PFSK-1 (cell line): ENCODE data around the gene SIX3.

Experiments used
- FOXP2 ChIP-seq: optimal IDR thresholded peaks from 2 replicates; pipeline ENCODE3; 2011; ENCODE audit warnings: borderline replicate concordance, control low read depth, inconsistent platforms; ENCODE audit not compliant: insufficient read depth; ENCODE audit errors: extremely low read length, extremely low read depth
- POLR2AphosphoS5 ChIP-seq: IDR thresholded peaks from 2 replicates; pipeline ENCODE4 v1.6.1; 2012; ENCODE audit warnings: low read depth, mild to moderate bottlenecking, control low read depth, low read length, moderate library complexity
- SIN3A ChIP-seq: IDR thresholded peaks from 2 replicates; pipeline ENCODE4 v1.6.1; 2012; ENCODE audit warnings: mild to moderate bottlenecking, low read length, moderate library complexity, borderline replicate concordance; ENCODE audit not compliant: insufficient read depth
- TAF1 ChIP-seq: IDR thresholded peaks from 2 replicates; pipeline ENCODE4 v1.6.1; 2012; ENCODE audit warnings: low read length, control low read depth, borderline replicate concordance; ENCODE audit not compliant: insufficient read depth
- TF ChIP-seq, protein P1 (sequence below), 2 experiments: IDR thresholded peaks; 2 replicates each; pipeline versions ENCODE4 v1.6.1 to v1.8.0; 2011 to 2012; ENCODE audit warnings: low read depth in 2 of 2, low read length in 2 of 2, control low read depth in 1 of 2, inconsistent platforms in 1 of 2, mild to moderate bottlenecking in 1 of 2, moderate library complexity in 1 of 2; ENCODE audit not compliant: insufficient read depth in 1 of 2

The SIX3 gene

DNA sequence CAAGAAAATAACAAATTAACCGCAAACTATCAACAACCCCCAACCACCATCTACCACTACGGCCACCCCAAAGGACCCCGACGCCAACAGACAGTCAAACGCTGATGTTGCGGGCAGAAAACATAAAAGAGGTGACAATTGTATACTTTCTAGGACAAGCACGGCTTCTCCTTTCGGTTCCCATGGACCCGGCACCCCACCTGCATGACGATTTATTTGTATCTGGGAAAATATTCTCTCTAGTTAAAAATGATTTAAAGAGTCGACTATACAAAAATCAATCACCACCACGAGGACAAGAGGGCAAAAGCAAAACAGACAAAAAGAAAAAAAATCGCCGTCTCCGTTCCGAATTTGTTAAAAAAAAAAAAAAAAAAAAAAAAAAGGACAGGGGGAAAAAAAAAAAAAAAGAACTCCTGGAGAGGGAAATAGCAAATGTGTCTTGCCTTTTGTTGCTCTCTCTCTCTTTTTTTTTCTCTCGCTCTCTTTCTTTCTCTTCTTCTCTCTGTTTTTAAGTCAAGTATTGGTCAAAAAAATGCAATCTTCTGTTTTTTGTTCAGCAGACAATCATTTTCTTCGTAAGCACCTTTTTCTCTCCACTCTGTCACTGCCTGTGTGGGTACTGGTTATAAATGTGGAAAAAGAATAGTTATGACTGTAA, 3.6 kb downstream of the SIX3 start:
- TF ChIP-seq POLR2AphosphoS5 (no peak), FOXP2 (no peak), TAF1 (no peak), SIN3A (no peak)
- TF ChIP-seq, protein P1, sequence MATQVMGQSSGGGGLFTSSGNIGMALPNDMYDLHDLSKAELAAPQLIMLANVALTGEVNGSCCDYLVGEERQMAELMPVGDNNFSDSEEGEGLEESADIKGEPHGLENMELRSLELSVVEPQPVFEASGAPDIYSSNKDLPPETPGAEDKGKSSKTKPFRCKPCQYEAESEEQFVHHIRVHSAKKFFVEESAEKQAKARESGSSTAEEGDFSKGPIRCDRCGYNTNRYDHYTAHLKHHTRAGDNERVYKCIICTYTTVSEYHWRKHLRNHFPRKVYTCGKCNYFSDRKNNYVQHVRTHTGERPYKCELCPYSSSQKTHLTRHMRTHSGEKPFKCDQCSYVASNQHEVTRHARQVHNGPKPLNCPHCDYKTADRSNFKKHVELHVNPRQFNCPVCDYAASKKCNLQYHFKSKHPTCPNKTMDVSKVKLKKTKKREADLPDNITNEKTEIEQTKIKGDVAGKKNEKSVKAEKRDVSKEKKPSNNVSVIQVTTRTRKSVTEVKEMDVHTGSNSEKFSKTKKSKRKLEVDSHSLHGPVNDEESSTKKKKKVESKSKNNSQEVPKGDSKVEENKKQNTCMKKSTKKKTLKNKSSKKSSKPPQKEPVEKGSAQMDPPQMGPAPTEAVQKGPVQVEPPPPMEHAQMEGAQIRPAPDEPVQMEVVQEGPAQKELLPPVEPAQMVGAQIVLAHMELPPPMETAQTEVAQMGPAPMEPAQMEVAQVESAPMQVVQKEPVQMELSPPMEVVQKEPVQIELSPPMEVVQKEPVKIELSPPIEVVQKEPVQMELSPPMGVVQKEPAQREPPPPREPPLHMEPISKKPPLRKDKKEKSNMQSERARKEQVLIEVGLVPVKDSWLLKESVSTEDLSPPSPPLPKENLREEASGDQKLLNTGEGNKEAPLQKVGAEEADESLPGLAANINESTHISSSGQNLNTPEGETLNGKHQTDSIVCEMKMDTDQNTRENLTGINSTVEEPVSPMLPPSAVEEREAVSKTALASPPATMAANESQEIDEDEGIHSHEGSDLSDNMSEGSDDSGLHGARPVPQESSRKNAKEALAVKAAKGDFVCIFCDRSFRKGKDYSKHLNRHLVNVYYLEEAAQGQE (IDR thresholded peaks at IDR 0.05; ENCODE audit: insufficient read depth in 1 of 2, low read depth in 2 of 2, low read length in 2 of 2): no peak

DNA sequence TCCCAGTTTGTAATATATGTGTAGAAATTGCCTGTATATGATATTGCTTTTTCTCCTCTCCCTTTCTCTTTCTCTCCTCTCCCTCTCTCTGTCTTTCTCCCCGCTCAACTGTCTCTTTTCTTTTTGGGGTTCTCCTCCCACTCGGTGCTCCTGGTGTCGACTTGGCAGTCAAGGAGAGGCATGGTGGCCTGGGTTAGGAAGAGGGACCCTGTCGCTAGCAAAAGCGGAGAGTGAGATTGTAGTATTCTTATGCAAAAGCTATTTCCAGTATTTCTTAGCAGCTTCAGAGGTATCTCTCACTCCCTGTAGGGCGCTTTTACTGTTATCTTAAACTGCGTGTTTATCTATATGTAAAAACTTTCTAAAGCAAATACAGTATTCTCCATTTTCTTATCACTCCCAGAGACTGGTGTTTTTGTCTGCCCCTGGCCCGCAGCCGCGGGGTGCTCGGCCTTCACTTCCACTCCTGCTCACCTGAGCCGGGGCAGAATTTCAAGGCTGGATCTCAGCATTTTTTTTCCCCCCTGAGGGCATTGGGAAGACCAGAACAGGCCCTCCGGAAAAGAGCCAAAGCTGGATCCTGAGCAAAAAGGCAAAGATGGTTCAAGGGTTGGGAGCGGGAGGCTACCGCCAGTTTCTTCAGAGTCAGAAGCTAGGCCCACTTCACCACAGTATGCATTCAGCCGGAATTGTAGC, 4.3 kb downstream of the SIX3 start:
- TF ChIP-seq SIN3A (no peak), POLR2AphosphoS5 (no peak), TAF1 (no peak), FOXP2 (no peak)
- TF ChIP-seq, protein P1 (IDR thresholded peaks at IDR 0.05; ENCODE audit: insufficient read depth in 1 of 2, low read depth in 2 of 2, low read length in 2 of 2): no peak

DNA sequence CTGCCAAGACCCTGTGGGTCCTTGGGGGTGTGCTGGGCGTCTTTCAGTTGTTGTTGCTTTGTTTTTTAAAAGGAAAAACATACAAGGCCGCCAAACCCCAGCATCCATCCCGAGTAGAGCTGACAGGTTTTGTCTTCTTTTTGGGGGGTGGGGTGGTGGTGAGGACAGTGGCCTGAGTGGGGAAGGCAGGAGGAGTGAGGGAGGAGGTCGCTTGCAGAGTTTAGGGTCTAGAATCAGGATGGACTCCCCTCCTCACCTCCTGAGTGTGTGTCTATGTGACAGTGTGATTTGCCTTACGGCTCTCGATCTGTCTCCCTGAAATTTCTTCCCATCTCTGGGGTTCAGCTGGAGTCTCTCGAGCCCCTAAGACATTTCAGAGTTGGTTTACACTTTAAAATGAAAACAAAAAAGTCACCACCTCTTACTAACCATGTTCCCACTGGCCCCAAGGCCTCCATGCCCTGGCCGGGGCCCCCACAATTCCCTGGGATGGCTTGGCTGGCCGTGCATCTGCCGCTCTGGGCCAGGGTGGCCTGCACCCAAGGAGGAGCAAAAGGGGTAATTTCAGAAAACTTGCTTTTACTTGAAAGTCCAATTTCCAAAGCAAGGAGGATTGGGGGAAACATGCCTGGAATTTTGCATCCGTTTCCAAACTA, 5.0 kb downstream of the SIX3 start:
- TF ChIP-seq SIN3A (no peak), FOXP2 (no peak), TAF1 (no peak), POLR2AphosphoS5 (no peak)
- TF ChIP-seq, protein P1 (IDR thresholded peaks at IDR 0.05; ENCODE audit: insufficient read depth in 1 of 2, low read depth in 2 of 2, low read length in 2 of 2): no peak

DNA sequence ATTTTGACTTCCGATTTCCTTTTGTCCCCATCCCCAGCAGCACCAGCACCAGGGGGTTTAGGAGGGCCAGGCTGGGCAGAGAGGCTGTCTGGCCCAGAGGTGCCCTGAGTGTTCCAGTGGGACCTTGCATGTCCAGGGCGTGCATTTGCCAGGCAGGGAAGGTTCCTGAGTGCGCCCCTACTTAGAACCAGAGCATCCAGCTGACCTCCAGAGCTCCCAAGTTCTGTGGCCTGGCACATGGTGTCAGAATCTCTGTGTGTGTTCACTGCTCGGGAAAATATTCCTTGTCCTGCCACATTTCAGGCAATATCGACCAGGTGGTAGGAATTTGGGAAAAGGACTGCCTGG, 5.5 kb downstream of the SIX3 start:
- TF ChIP-seq TAF1 (no peak), POLR2AphosphoS5 (no peak), FOXP2 (no peak), SIN3A (no peak)
- TF ChIP-seq, protein P1 (IDR thresholded peaks at IDR 0.05; ENCODE audit: insufficient read depth in 1 of 2, low read depth in 2 of 2, low read length in 2 of 2): no peak
